Measurements from ENCODE around the gene DMAC2. TPM values are rescaled to one million over a fixed set of nuclear protein-coding genes. Genes with fewer than 3 reads are reported as not detected.

The DMAC2 gene
- polyA plus RNA-seq, 1 of the 3 experiments (the other 2 are of a cell fraction): 71.4 TPM

GRCh38 chr19:41392775-41393174 is 46.9 kb downstream of the DMAC2 start:
- H4K20me1 ChIP-seq (ENCODE audit: insufficient read depth): no peaks in the 10 kb centered on the region
- TF ChIP-seq MXI1 (IDR thresholded peaks at IDR 0.05; ENCODE audit: low read depth, low read length): no peak
- no peak overlapping the region for H2AFZ ChIP-seq (ENCODE audit: low read depth)
- H3K27ac ChIP-seq (ENCODE audit: low read depth in 2 of 2, low read length in 1 of 2): no peak overlapping the region
- no peak for DNase-seq
- H3K4me2 ChIP-seq: no peak overlapping the region
- H3F3A ChIP-seq (replicated peaks; ENCODE audit: insufficient read depth): no peaks in the 10 kb centered on the region
- no peak overlapping the region for H3K4me3 ChIP-seq (ENCODE audit: low read depth in 2 of 2, low read length in 1 of 2)
- ChIA-PET POLR2A (interaction anchor here (0.6 kb wide), 1 partner anchor 1890 kb away, joined by 5 read pairs; no protein-coding TSS in a partner anchor), CTCF (no interaction called here)
- no peaks in the 10 kb centered on the region for H3K9me3 ChIP-seq
- H3K79me2 ChIP-seq (ENCODE audit: insufficient read depth): peaks cover 26% of the 10 kb centered on the region
- H3K9ac ChIP-seq: no peak overlapping the region
- peaks cover 0 to 4% of the 10 kb centered on the region in 2 experiments; a peak in 1 of 4 replicates for H3K4me1 ChIP-seq (ENCODE audit: control insufficient read depth in 1 of 2, insufficient read depth in 2 of 2, low read depth in 1 of 2, low read length in 1 of 2)
- no peaks in the 10 kb centered on the region for H3K9me2 ChIP-seq
- 96% methylated on average over 10 of the region's 12 CpGs for WGBS (ENCODE audit: low lambda C conversion rate)
- H3K27me3 ChIP-seq (ENCODE audit: insufficient read depth): no peaks in the 10 kb centered on the region
- H3K36me3 ChIP-seq (replicated peaks in 1 of 2; ENCODE audit: control insufficient read depth in 1 of 2, insufficient read depth in 2 of 2, low read length in 1 of 2): peaks cover 3 to 26% of the 10 kb centered on the region in 2 experiments

- DNase-seq: no peak
- Histone ChIP-seq H3K9me2 (no peaks in the 10 kb centered on the region), H2AFZ (ENCODE audit: low read depth) (no peak overlapping the region), H3K27ac (ENCODE audit: low read depth in 2 of 2, low read length in 1 of 2) (no peak overlapping the region), H3K4me3 (ENCODE audit: low read depth in 2 of 2, low read length in 1 of 2) (no peak overlapping the region), H3F3A (replicated peaks; ENCODE audit: insufficient read depth) (no peaks in the 10 kb centered on the region), H3K9me3 (no peaks in the 10 kb centered on the region), H3K4me1 (ENCODE audit: control insufficient read depth in 1 of 2, insufficient read depth in 2 of 2, low read depth in 1 of 2, low read length in 1 of 2) (peaks cover 0 to 4% of the 10 kb centered on the region in 2 experiments; a peak in 1 of 4 replicates), H3K9ac (no peak overlapping the region), H3K79me2 (ENCODE audit: insufficient read depth) (peaks cover 20% of the 10 kb centered on the region; the same call in 1 of the 2 replicates), H4K20me1 (ENCODE audit: insufficient read depth) (no peaks in the 10 kb centered on the region), H3K4me2 (no peak overlapping the region), H3K27me3 (ENCODE audit: insufficient read depth) (no peaks in the 10 kb centered on the region), H3K36me3 (replicated peaks in 1 of 2; ENCODE audit: control insufficient read depth in 1 of 2, insufficient read depth in 2 of 2, low read length in 1 of 2) (peaks cover 3 to 30% of the 10 kb centered on the region in 2 experiments)
- POLR2A ChIA-PET: no interaction called here
- WGBS (ENCODE audit: low lambda C conversion rate): 81% methylated on average over 7 of the region's 11 CpGs
- CTCF ChIA-PET: no interaction called here
- no peak for TF ChIP-seq GABPA (IDR thresholded peaks at IDR 0.05; ENCODE audit: low read depth)
- TF ChIP-seq SIN3A (IDR thresholded peaks at IDR 0.05; ENCODE audit: borderline replicate concordance, low read depth, low read length): no peak
These were observed 48.1 kb downstream of the DMAC2 start for GRCh38 chr19:41391618-41392017.

GRCh38 chr19:41386442-41386841 is 53.3 kb downstream of the DMAC2 start:
- Histone ChIP-seq H3F3A (replicated peaks; ENCODE audit: insufficient read depth) (no peaks in the 10 kb centered on the region), H3K79me2 (ENCODE audit: insufficient read depth) (no peaks in the 10 kb centered on the region), H3K36me3 (replicated peaks in 1 of 2; ENCODE audit: control insufficient read depth in 1 of 2, insufficient read depth in 2 of 2, low read length in 1 of 2) (peaks cover 3 to 24% of the 10 kb centered on the region in 2 experiments), H3K27me3 (ENCODE audit: insufficient read depth) (no peaks in the 10 kb centered on the region), H3K4me1 (ENCODE audit: control insufficient read depth in 1 of 2, insufficient read depth in 2 of 2, low read depth in 1 of 2, low read length in 1 of 2) (no peaks in the 10 kb centered on the region), H3K9ac (no peak overlapping the region), H3K27ac (ENCODE audit: low read depth in 2 of 2, low read length in 1 of 2) (no peak overlapping the region), H3K4me2 (no peak overlapping the region), H2AFZ (ENCODE audit: low read depth) (no peak overlapping the region), H4K20me1 (ENCODE audit: insufficient read depth) (no peaks in the 10 kb centered on the region), H3K9me3 (no peaks in the 10 kb centered on the region), H3K4me3 (ENCODE audit: low read depth in 2 of 2, low read length in 1 of 2) (no peak overlapping the region), H3K9me2 (no peaks in the 10 kb centered on the region)
- ChIA-PET POLR2A (no interaction called here), CTCF (no interaction called here)
- 89% methylated on average over 12 of the region's 13 CpGs for WGBS (ENCODE audit: low lambda C conversion rate)
- DNase-seq: no peak
- TF ChIP-seq RXRA (IDR thresholded peaks at IDR 0.05; ENCODE audit: borderline replicate concordance, low read depth) (no peak), MXI1 (IDR thresholded peaks at IDR 0.05; ENCODE audit: low read depth, low read length) (no peak)

- Histone ChIP-seq H3K27ac (ENCODE audit: low read depth in 2 of 2, low read length in 1 of 2) (no peak overlapping the region), H3K27me3 (ENCODE audit: insufficient read depth) (no peaks in the 10 kb centered on the region), H3K4me3 (ENCODE audit: low read depth in 2 of 2, low read length in 1 of 2) (no peak overlapping the region), H4K20me1 (ENCODE audit: insufficient read depth) (no peaks in the 10 kb centered on the region), H3F3A (replicated peaks; ENCODE audit: insufficient read depth) (peaks cover 15% of the 10 kb centered on the region), H3K79me2 (ENCODE audit: insufficient read depth) (no peaks in the 10 kb centered on the region), H3K9me3 (no peaks in the 10 kb centered on the region), H3K36me3 (replicated peaks in 1 of 2; ENCODE audit: control insufficient read depth in 1 of 2, insufficient read depth in 2 of 2, low read length in 1 of 2) (peaks cover 0 to 10% of the 10 kb centered on the region in 2 experiments), H3K9me2 (no peaks in the 10 kb centered on the region), H3K9ac (no peak overlapping the region), H2AFZ (ENCODE audit: low read depth) (no peak overlapping the region), H3K4me2 (no peak overlapping the region), H3K4me1 (ENCODE audit: control insufficient read depth in 1 of 2, insufficient read depth in 2 of 2, low read depth in 1 of 2, low read length in 1 of 2) (no peaks in the 10 kb centered on the region)
- no peak for DNase-seq
- WGBS (ENCODE audit: low lambda C conversion rate): 96% methylated on average over 5 of the region's 5 CpGs
- CTCF ChIA-PET: interaction anchor here (0.7 kb wide), 1 partner anchor 1576 kb away, joined by 3 read pairs; no protein-coding TSS in a partner anchor
- POLR2A ChIA-PET: no interaction called here
- TF ChIP-seq ELF1 (IDR thresholded peaks at IDR 0.05) (no peak), IRF3 (IDR thresholded peaks at IDR 0.05; ENCODE audit: low read depth, low read length) (no peak), POLR2AphosphoS5 (IDR thresholded peaks at IDR 0.05; ENCODE audit: low read depth, low read length) (no peak), MXI1 (IDR thresholded peaks at IDR 0.05; ENCODE audit: low read depth, low read length) (no peak), EZH2phosphoT487 (IDR thresholded peaks at IDR 0.05; ENCODE audit: borderline replicate concordance, low read depth) (no peak), YY1 (IDR thresholded peaks at IDR 0.05; ENCODE audit: low read depth) (no peak), RXRA (IDR thresholded peaks at IDR 0.05; ENCODE audit: borderline replicate concordance, low read depth) (no peak), SIN3A (IDR thresholded peaks at IDR 0.05; ENCODE audit: borderline replicate concordance, low read depth, low read length) (no peak), ZBTB33 (IDR thresholded peaks at IDR 0.05; ENCODE audit: borderline replicate concordance, low read depth) (no peak)
These were observed 55.4 kb downstream of the DMAC2 start for GRCh38 chr19:41384351-41384750.
